Left renal cortex interstitium (tissue), 4 donors: ENCODE data around the gene GDNF. TPM values are rescaled to one million over a fixed set of nuclear protein-coding genes. Genes with fewer than 3 reads are reported as not detected.
"Not testable (repeated sequence)": the region's sequence is repeated elsewhere in the genome, so short reads cannot be mapped to it uniquely, and the experiment has no call there.

Source experiments
- DNase-seq, 4 donors: peaks; one replicate each; pipeline ENCODE4 v3.0.0-alpha.2; 2013; ENCODE audit warnings: low read depth in 4 of 4, low spot score in 2 of 4, missing footprints in 1 of 4
- polyA plus RNA-seq, 4 donors: library from polyadenylated mRNA; unstranded; fragments of 120-200 nt; gene quantifications; one replicate each; pipeline ENCODE4 v1.2.1, GENCODE V29; 2013; ENCODE audit not compliant: insufficient read length in 4 of 4

GDNF gene
- polyA plus RNA-seq, 4 donors, result 12.6 to 23.6 (median 15.5) TPM

GRCh38 chr5:37787742-37788141 is 52.1 kb downstream of the GDNF start:
- no peak for DNase-seq

DNA sequence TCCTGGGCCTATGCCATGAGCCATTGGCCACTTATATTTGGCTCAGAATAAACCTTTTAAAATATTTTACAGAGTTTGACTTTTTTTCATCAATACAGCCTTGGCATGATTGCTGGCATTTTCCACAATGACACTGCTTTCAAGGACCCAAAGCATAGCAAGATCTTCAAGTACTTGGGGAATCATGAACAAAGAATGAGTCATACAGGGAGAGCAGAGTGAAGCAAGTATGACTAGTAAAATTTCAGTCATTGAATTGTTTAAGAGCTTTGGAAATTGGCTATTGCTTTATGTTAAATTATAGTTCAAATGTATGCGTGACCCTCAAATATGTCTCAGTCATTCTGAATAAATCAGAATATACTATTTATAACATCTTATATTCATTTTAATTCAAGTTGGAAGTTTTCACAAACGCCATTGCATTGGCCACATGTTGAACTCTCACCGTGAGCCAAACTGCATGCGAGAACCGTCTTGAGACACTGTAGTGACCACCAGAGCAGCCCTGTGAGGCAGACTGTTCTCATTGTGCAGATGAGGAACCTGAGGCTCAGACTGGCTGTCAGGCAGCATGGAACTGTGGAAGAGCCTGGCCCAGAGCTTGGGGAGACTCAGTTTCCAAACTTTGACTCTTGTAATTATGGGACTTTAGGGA is 52.9 kb downstream of the GDNF start:
- DNase-seq, result no peak

DNA sequence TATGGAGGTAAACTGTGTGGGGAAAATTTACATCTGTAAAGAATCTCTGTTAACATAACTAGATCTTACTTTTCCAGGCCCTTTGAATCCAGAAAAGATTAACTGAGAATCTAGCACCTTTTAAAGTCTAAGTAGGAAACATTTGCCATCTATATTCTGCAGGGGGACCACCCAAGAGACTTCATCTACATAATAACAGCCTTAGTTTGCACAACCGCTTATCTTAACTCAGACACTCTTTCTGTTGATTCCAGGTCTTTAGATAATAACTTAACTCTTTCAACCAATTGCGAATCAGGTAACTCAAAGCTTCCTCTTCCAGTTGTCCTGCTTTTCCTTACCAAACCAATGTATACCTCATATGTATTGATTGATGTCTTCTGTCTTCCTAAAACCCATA is 53.4 kb downstream of the GDNF start:
- DNase-seq, result no peak

GRCh38 chr5:37781409-37781808 is 58.4 kb downstream of the GDNF start:
- DNase-seq, result not testable (repeated sequence)

GRCh38 chr5:37777432-37778130 is 62.3 kb downstream of the GDNF start:
- no peak for DNase-seq

GRCh38 chr5:37776826-37777225 is 63.0 kb downstream of the GDNF start:
- DNase-seq, result no peak

GRCh38 chr5:37774912-37775483 is 64.8 kb downstream of the GDNF start:
- DNase-seq, result no peak

DNA sequence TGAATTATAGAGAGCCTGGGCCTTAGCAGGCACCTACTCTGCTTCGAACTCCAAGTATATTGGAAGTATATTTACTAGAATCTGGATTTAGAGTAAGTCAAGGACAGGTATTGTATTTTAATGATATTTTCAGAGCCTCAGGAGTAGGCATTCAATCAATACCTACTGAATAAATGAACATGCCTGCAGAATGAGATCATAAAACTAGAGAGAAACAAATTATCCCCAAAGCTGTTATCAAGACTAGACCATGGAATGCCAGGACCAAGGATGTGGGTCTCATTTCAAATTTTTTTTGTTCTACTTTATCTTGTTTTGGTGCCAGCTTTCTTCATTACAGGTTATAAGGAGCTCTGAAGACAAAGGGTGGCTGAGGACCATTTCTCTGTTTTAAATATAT is 66.0 kb downstream of the GDNF start:
- DNase-seq, result no peak

GRCh38 chr5:37772255-37772654 is 67.6 kb downstream of the GDNF start:
- no peak for DNase-seq

GRCh38 chr5:37771731-37772130 is 68.1 kb downstream of the GDNF start:
- DNase-seq, result no peak

GRCh38 chr5:37771203-37771611 is 68.6 kb downstream of the GDNF start:
- DNase-seq, result no peak

GRCh38 chr5:37770786-37771185 is 69.1 kb downstream of the GDNF start:
- no peak for DNase-seq

DNA sequence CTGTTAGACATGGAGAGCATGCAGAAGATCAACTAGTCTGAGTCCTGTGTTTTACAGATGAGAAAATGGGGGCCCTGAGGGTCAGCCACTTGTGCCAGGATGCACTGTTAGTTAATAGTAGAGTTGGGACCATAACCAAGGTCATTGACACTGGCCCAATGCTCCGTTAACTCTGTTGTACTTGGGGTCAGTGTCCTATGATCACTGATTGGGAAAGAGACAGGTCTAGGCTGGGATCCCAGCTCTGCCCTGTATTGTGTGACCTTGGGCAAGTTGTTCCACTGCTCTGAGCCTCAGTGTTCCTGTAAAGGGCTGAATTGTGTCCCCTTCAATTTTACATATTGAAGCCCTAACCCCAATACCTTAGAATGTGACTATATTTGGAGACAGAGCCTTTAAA is 70.0 kb downstream of the GDNF start:
- DNase-seq, result no peak

DNA sequence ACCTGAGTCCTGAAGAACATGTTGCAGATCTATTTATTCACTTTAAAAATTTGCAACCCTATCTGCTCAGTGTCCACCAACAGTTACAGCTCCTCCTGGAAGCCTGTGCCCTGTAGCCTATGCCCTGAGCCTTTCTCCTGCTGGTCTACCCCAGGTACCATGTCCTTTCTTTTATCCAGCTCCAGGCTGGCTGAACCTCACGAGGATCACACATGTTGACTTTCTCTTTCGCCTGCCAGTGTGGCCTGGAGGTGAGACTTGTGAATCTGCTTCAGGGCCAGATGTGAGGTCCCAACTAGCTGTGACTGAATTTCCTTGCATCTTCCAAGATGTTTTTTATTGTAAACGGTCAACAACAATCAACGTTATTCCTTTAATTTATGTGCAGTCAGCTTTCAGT is 70.7 kb downstream of the GDNF start:
- no peak for DNase-seq

GRCh38 chr5:37768371-37768770 is 71.5 kb downstream of the GDNF start:
- no peak for DNase-seq

DNA sequence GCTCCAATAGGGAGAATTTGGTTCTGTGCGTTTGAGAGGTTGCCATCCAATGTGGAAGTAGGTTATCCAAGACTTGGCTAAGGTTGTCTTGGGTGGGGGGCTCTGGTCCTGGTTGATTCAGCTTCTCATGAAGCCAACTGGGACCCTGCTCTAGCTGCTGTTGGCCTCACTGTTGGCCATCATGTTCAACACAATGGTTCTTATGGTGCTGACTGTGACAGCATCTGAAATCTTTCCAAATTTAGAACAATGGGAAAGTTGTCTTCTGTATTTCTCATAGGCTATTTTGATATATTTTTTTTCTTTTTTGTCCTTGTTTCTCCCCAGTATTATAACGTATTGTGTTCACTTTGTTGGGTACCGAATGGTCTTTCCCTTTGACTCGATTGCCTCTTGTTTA is 71.9 kb downstream of the GDNF start:
- DNase-seq, result no peak

DNA sequence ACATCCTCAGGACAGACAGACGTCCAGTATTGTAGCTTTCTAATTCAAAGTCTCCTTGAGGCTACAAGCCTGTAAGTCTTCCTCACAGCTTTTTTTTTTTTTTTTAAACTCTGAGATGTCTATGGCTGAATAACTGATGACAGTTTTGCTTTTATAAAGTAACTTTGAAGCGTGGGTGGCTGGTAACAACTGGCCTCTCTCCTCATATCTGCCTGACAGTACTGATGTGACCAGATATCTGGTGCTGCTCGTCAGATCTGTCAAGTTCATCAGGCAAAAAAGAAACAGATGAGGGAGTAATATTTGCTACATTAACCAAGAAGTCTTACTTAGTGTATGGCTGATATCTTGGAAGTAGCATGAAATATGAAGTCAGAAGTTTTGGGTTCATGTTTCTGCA is 72.6 kb downstream of the GDNF start:
- no peak for DNase-seq
